Breast epithelium (tissue), 4 donors: Measurements from ENCODE around the gene DBP. TPM values are rescaled to one million over a fixed set of nuclear protein-coding genes. Genes with fewer than 3 reads are reported as not detected.
A peak's percentile ranks its signal among the peaks of the same experiment; 100 is the strongest.

ENCODE experiments used
- DNase-seq, 2 donors: peaks; one replicate each; pipeline ENCODE4 v3.0.0-alpha.2; 2019; ENCODE audit warnings: low spot score in 2 of 2
- H3K27ac ChIP-seq, 2 donors: fragments of 200-600 bp; sonication (generic) in 1 of 2; one replicate each; pipeline ENCODE4 v1.5.1; 2016 to 2019; ENCODE audit warnings: mild to moderate bottlenecking in 1 of 2
- H3K27me3 ChIP-seq, 2 donors: fragments of 200-600 bp; sonication (generic) in 1 of 2; one replicate each; pipeline versions ENCODE4 v1.5.1 to v1.6.0; 2017 to 2019; ENCODE audit warnings: control low read depth in 1 of 2, mild to moderate bottlenecking in 1 of 2
- H3K36me3 ChIP-seq: fragments of 200-600 bp; one replicate; pipeline ENCODE4 v1.5.1; 2019
- H3K4me1 ChIP-seq, 2 donors: fragments of 200-600 bp; sonication (generic); one replicate each; pipeline ENCODE4 v1.5.1; 2016 to 2019; ENCODE audit warnings: control low read depth in 1 of 2
- H3K4me3 ChIP-seq, 3 donors: fragments of 200-600 bp; sonication (generic); 1 replicate in 2 of 3; 2 replicates in 1 of 3; pipeline ENCODE4 v1.5.1; 2016 to 2019; ENCODE audit warnings: mild to moderate bottlenecking in 3 of 3, moderate library complexity in 2 of 3
- H3K9me3 ChIP-seq, 2 donors: fragments of 200-600 bp; sonication (generic) in 1 of 2; one replicate each; pipeline ENCODE4 v1.5.1; 2016 to 2019; ENCODE audit warnings: control low read depth in 1 of 2
- CTCF ChIP-seq, 3 donors: fragments of 450-650 bp; IDR thresholded peaks; one replicate each; pipeline ENCODE4 v1.5.1; 2016 to 2017; ENCODE audit warnings: antibody characterized with exemption in 3 of 3, mild to moderate bottlenecking in 3 of 3, moderate library complexity in 3 of 3
- POLR2A ChIP-seq: fragments of 450-650 bp; IDR thresholded peaks from one replicate; pipeline ENCODE4 v1.6.1; 2016; ENCODE audit warnings: antibody characterized with exemption, mild to moderate bottlenecking, moderate library complexity
- POLR2AphosphoS5 ChIP-seq, 3 donors: sonication (generic); formaldehyde crosslinking; IDR thresholded peaks; one replicate each; pipeline ENCODE4 v1.6.1; 2017; ENCODE audit warnings: antibody characterized with exemption in 3 of 3
- intact Hi-C: fragments of 100-400 bp; cut with DNase I; formaldehyde crosslinking; loops from one replicate; pipeline ENCODE4 v1.15.1; 2023; ENCODE audit warnings: low total_unique reads
- total RNA-seq, 3 donors: library from RNA; depleted of rRNA; stranded (reverse); fragments of >200 nt; gene quantifications; one replicate each; pipeline ENCODE4 v1.1.0, GENCODE V29; 2016

DBP gene
- total RNA-seq, 3 donors from 2014 or later = 3.9 to 10.8 (median 5.0) TPM

GRCh38 chr19:48616491-48617056, 20.6 kb downstream of the DBP start:
- peak overlapping the region; percentile 91 to 93 for H3K27ac ChIP-seq
- intact Hi-C loops = no loop called here

GRCh38 chr19:48616041-48616436, 21.1 kb downstream of the DBP start:
- Histone ChIP-seq H3K27ac (peak overlapping the region; percentile 63 to 93), H3K27me3 (no peaks in the 10 kb centered on the region), H3K4me3 (no peak overlapping the region), H3K36me3 (no peaks in the 10 kb centered on the region), H3K9me3 (no peaks in the 10 kb centered on the region), H3K4me1 (peaks cover 4 to 27% of the 10 kb centered on the region in 2 donors)
- TF ChIP-seq POLR2AphosphoS5 (IDR thresholded peaks at IDR 0.05) = no peak
- no peak for TF ChIP-seq CTCF (IDR thresholded peaks at IDR 0.05)
- no peak for TF ChIP-seq POLR2A
- intact Hi-C loops = no loop called here
- no peak for DNase-seq

More at GRCh38 chr19:48616491-48617056, 20.6 kb downstream of the DBP start:
- no peaks in the 10 kb centered on the region for H3K27me3 ChIP-seq
- peaks cover 4 to 27% of the 10 kb centered on the region in 2 donors for H3K4me1 ChIP-seq
- peak overlapping the region in 2 of 3 donors; percentile 90 to 96 for H3K4me3 ChIP-seq
- no peak for TF ChIP-seq POLR2AphosphoS5 (IDR thresholded peaks at IDR 0.05)
- no peak for TF ChIP-seq POLR2A
- TF ChIP-seq CTCF (IDR thresholded peaks at IDR 0.05) = no peak
- H3K36me3 ChIP-seq = no peaks in the 10 kb centered on the region
- H3K9me3 ChIP-seq = no peaks in the 10 kb centered on the region
- DNase-seq = no peak

- Histone ChIP-seq H3K4me3 (no peak overlapping the region), H3K27ac (peak overlapping the region; percentile 63 to 93), H3K36me3 (no peaks in the 10 kb centered on the region), H3K4me1 (peaks cover 4 to 27% of the 10 kb centered on the region in 2 donors), H3K27me3 (no peaks in the 10 kb centered on the region), H3K9me3 (no peaks in the 10 kb centered on the region)
- intact Hi-C loops = no loop called here
- DNase-seq = no peak
- TF ChIP-seq POLR2AphosphoS5 (IDR thresholded peaks at IDR 0.05) (no peak), POLR2A (no peak), CTCF (IDR thresholded peaks at IDR 0.05) (no peak)
These were observed 21.7 kb downstream of the DBP start for GRCh38 chr19:48615231-48616040.

- H3K4me1 ChIP-seq = peaks cover 4 to 27% of the 10 kb centered on the region in 2 donors
- H3K27ac ChIP-seq = peak within 1 kb of the TSS; percentile 63 to 93
- H3K36me3 ChIP-seq = no peaks in the 10 kb centered on the region
- no peak for TF ChIP-seq POLR2A
- peak in 1 of 3 donors; percentile 12 for TF ChIP-seq POLR2AphosphoS5 (IDR thresholded peaks at IDR 0.05)
- intact Hi-C loops = no loop called here
- no peaks in the 10 kb centered on the region for H3K9me3 ChIP-seq
- H3K27me3 ChIP-seq = no peaks in the 10 kb centered on the region
- H3K4me3 ChIP-seq = peak within 1 kb of the TSS in 1 of 3 donors; percentile 16
- DNase-seq = no peak
These were observed 22.5 kb downstream of the DBP start, which contains the start of gene FAM83E for GRCh38 chr19:48614436-48615230. FAM83E (minus strand) TSS chr19:48615076; CDS start chr19:48613372, 1,704 bp downstream.

- DNase-seq = no peak
- no peaks in the 10 kb centered on the region for H3K36me3 ChIP-seq
- H3K9me3 ChIP-seq = no peaks in the 10 kb centered on the region
- H3K27me3 ChIP-seq = no peaks in the 10 kb centered on the region
- intact Hi-C loops = no loop called here
- no peak overlapping the region for H3K4me3 ChIP-seq
- H3K27ac ChIP-seq = peak overlapping the region; percentile 63 to 93
- TF ChIP-seq POLR2AphosphoS5 (IDR thresholded peaks at IDR 0.05) = no peak
- no peak for TF ChIP-seq POLR2A
- TF ChIP-seq CTCF (IDR thresholded peaks at IDR 0.05) = no peak
- H3K4me1 ChIP-seq = peaks cover 4 to 27% of the 10 kb centered on the region in 2 donors
These were observed 23.2 kb downstream of the DBP start for GRCh38 chr19:48613852-48614435.
